ENCODE measurements around the gene CMTM1. TPM values are rescaled to one million over a fixed set of nuclear protein-coding genes. Genes with fewer than 3 reads are reported as not detected.

Gene CMTM1
- total and polyA plus RNA-seq, 2 donors (not counting 3 experiments of a cell fraction or from before 2014, with no cell fraction given), result 3.0 to 12.3 TPM

DNA sequence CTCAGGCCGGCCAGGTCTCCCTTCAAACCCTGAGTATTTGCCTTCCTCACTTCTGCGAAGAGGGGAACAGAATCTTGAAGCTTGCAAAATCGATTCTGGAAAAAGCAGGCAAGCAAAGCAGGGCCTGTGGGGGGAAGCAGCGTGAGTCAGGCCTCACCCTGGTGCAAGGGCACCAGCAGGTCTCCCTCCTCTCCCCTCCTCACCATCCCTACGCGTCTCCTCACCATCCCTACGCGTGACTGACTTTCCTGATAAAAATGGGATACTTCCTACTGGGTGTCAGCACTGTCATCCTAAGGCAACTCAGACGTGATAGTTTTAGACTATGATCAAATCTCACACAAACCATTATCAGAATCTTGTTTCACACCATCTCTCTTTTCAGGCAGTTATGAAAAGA, 50.4 kb downstream of the CMTM1 start:
- DNase-seq (ENCODE audit: low read depth, low spot score) (no peak), FAIRE-seq (no peak)
- no peak overlapping the region for H3K9ac ChIP-seq (replicated peaks; ENCODE audit: extremely low read depth, insufficient read depth, low read length)
- ChIA-PET POLR2A (no interaction called here), CTCF (interaction anchor here (3.0 kb wide), 1 partner anchor 8 kb away, joined by 52 read pairs; no protein-coding TSS in a partner anchor)
- TF ChIP-seq FOS (IDR thresholded peaks at IDR 0.05; ENCODE audit: borderline replicate concordance, insufficient read depth, low read length) (no peak), JUN (IDR thresholded peaks at IDR 0.05; ENCODE audit: borderline replicate concordance, insufficient read depth, insufficient read length, low read depth) (no peak), POLR2AphosphoS5 (IDR thresholded peaks at IDR 0.05; ENCODE audit: insufficient read depth, low read depth, low read length) (no peak)
- H3K4me3 ChIP-seq (replicated peaks in 1 of 3; ENCODE audit: insufficient read depth in 1 of 3, low read depth in 1 of 3, low read length in 3 of 3), result no peak overlapping the region
- no peak overlapping the region for H3K27ac ChIP-seq (ENCODE audit: insufficient read depth, low read depth, low read length)
- no peak overlapping the region for H3K4me2 ChIP-seq (ENCODE audit: insufficient read depth, low read length)
- dilution Hi-C loops (cut with MboI; ENCODE audit: extremely low pct_ligation_motif_present, low sequenced_read_pairs) (no loop called here), intact Hi-C loops (cut with micrococcal nuclease) (no loop called here)
- H2AFZ ChIP-seq (ENCODE audit: low read depth, low read length), result no peak overlapping the region
- H3K9me3 ChIP-seq (replicated peaks; ENCODE audit: control insufficient read depth, insufficient read depth, low read length), result no peaks in the 10 kb centered on the region
- no peaks in the 10 kb centered on the region for H3K79me2 ChIP-seq (ENCODE audit: control insufficient read depth, insufficient read depth, low read length)
- H3K4me1 ChIP-seq (ENCODE audit: control insufficient read depth, extremely low read depth, insufficient read depth, low read length), result peaks cover 20% of the 10 kb centered on the region
- H4K20me1 ChIP-seq (replicated peaks; ENCODE audit: control insufficient read depth, extremely low read depth, insufficient read depth, low read length), result no peaks in the 10 kb centered on the region
- H3K9me1 ChIP-seq (replicated peaks; ENCODE audit: control insufficient read depth, extremely low read depth, insufficient read depth, low read length), result no peaks in the 10 kb centered on the region
- peaks cover 9 to 15% of the 10 kb centered on the region in 2 experiments for H3K36me3 ChIP-seq (ENCODE audit: control insufficient read depth in 2 of 2, extremely low read depth in 1 of 2, insufficient read depth in 2 of 2, low read length in 2 of 2)
- no peaks in the 10 kb centered on the region for H3K27me3 ChIP-seq (ENCODE audit: control insufficient read depth in 2 of 2, insufficient read depth in 2 of 2, low read length in 2 of 2)
- no TSS peak for BruUV-seq (replicated peaks)

DNA sequence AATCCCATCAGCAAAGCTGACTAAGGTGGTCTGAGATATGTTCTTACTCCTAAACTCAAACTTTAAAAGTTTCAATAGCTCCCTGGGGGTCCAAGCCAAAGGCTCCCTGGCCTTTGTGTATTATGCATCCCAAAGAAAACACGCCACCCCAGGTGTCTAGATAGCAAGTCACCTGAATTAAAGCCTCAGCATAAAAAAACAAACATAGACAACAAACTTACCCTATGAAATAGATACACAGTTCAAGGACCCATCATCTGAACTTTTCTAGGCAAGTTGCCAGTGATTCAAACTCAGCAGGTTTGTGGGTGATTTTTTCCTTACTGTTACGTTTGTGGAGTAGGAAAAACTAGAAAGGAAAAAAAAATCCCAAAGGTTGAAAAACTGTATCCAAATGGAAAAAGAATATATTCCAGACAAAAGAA, 50.8 kb downstream of the CMTM1 start:
- BruUV-seq (replicated peaks), result no TSS peak
- FAIRE-seq, result no peak
- CTCF ChIA-PET, result interaction anchor here (1.1 to 3.0 kb wide), 4 partner anchors 9 to 251 kb away, joined by 3 to 52 read pairs (median 20); no protein-coding TSS in a partner anchor

More for the DNA sequence above, 50.8 kb downstream of the CMTM1 start:
- dilution Hi-C loops (cut with MboI; ENCODE audit: extremely low pct_ligation_motif_present, low sequenced_read_pairs), result no loop called here
- H3K27me3 ChIP-seq (ENCODE audit: control insufficient read depth in 2 of 2, insufficient read depth in 2 of 2, low read length in 2 of 2), result no peaks in the 10 kb centered on the region
- no peak overlapping the region for H2AFZ ChIP-seq (ENCODE audit: low read depth, low read length)
- H3K4me2 ChIP-seq (ENCODE audit: insufficient read depth, low read length), result no peak overlapping the region
- peaks cover 20% of the 10 kb centered on the region for H3K4me1 ChIP-seq (ENCODE audit: control insufficient read depth, extremely low read depth, insufficient read depth, low read length)
- H3K9ac ChIP-seq (replicated peaks; ENCODE audit: extremely low read depth, insufficient read depth, low read length), result no peak overlapping the region
- no peaks in the 10 kb centered on the region for H4K20me1 ChIP-seq (replicated peaks; ENCODE audit: control insufficient read depth, extremely low read depth, insufficient read depth, low read length)
- TF ChIP-seq JUN (IDR thresholded peaks at IDR 0.05; ENCODE audit: borderline replicate concordance, insufficient read depth, insufficient read length, low read depth), result no peak
- no peaks in the 10 kb centered on the region for H3K9me3 ChIP-seq (replicated peaks; ENCODE audit: control insufficient read depth, insufficient read depth, low read length)
- POLR2A ChIA-PET, result interaction anchor here (0.6 kb wide), 1 partner anchor 125 kb away, joined by 5 read pairs; no protein-coding TSS in a partner anchor
- H3K4me3 ChIP-seq (replicated peaks in 1 of 3; ENCODE audit: insufficient read depth in 1 of 3, low read depth in 1 of 3, low read length in 3 of 3), result no peak overlapping the region
- no peaks in the 10 kb centered on the region for H3K9me1 ChIP-seq (replicated peaks; ENCODE audit: control insufficient read depth, extremely low read depth, insufficient read depth, low read length)
- no peak overlapping the region for H3K27ac ChIP-seq (ENCODE audit: insufficient read depth, low read depth, low read length)
- intact Hi-C loops (cut with micrococcal nuclease), result no loop called here
- H3K79me2 ChIP-seq (ENCODE audit: control insufficient read depth, insufficient read depth, low read length), result no peaks in the 10 kb centered on the region
- peaks cover 9 to 12% of the 10 kb centered on the region in 2 experiments for H3K36me3 ChIP-seq (ENCODE audit: control insufficient read depth in 2 of 2, extremely low read depth in 1 of 2, insufficient read depth in 2 of 2, low read length in 2 of 2)
- DNase-seq (ENCODE audit: low read depth, low spot score), result no peak

Measured in endothelial cell of umbilical vein (primary cell).